ENCODE measurements around the gene MAPRE2.

The MAPRE2 gene

DNA sequence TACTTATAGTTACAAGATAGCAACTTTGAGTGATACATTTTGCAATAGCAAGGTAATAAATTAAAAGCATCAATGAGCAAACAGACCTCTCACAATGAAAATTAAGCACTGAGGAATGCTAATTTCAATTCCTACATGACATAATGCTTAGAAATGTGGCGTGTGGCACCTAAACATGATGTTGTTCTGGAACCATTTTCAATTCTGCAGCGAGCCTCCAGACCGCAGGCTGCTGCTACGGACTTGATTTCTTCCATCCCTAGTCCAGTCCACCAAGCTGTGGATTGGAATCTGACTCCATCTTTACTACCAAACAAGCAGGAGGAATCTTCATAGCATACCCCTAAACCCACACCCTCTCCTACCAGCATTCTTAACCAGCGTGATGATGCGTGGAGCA, 140.9 kb downstream of the MAPRE2 start:
- Histone ChIP-seq H3K9me3 (ENCODE audit: control insufficient read depth, low read length) (no peaks in the 10 kb centered on the region), H3K27ac (ENCODE audit: insufficient read depth, low read length, poor library complexity, severe bottlenecking) (no peak overlapping the region), H3K4me3 (ENCODE audit: insufficient read depth, low read depth, low read length, poor library complexity, severe bottlenecking) (no peak overlapping the region), H3K36me3 (ENCODE audit: control insufficient read depth, insufficient read depth, low read length) (no peaks in the 10 kb centered on the region), H3K27me3 (replicated peaks; ENCODE audit: control insufficient read depth, insufficient read depth, low read length, poor library complexity, severe bottlenecking) (no peaks in the 10 kb centered on the region), H3K4me1 (ENCODE audit: control insufficient read depth, insufficient read depth, low read length, poor library complexity, severe bottlenecking) (no peaks in the 10 kb centered on the region)
- DNase-seq = no peak

DNA sequence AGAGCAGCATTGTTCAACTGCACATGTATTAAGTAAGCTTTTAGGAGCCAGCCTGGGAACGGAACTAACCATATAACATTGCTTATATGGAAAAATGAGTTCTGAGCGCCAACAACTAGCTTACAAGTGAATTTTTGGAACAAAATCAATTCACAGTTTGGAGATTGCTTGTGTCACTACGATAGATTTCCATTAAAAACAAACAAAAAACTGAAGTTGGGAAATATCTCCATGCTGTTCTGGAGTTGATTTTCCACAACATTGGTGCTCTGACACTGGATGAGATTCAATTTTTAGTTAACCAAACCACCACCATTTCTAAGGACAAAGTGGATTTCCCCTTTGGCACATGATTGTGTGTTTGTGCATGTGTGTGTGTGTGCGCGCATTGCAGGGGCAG, 142.7 kb downstream of the MAPRE2 start:
- Histone ChIP-seq H3K27me3 (replicated peaks; ENCODE audit: control insufficient read depth, insufficient read depth, low read length, poor library complexity, severe bottlenecking) (no peaks in the 10 kb centered on the region), H3K4me1 (ENCODE audit: control insufficient read depth, insufficient read depth, low read length, poor library complexity, severe bottlenecking) (no peaks in the 10 kb centered on the region), H3K36me3 (ENCODE audit: control insufficient read depth, insufficient read depth, low read length) (no peaks in the 10 kb centered on the region), H3K9me3 (ENCODE audit: control insufficient read depth, low read length) (no peaks in the 10 kb centered on the region), H3K27ac (ENCODE audit: insufficient read depth, low read length, poor library complexity, severe bottlenecking) (no peak overlapping the region), H3K4me3 (ENCODE audit: insufficient read depth, low read depth, low read length, poor library complexity, severe bottlenecking) (no peak overlapping the region)
- DNase-seq = no peak

DNA sequence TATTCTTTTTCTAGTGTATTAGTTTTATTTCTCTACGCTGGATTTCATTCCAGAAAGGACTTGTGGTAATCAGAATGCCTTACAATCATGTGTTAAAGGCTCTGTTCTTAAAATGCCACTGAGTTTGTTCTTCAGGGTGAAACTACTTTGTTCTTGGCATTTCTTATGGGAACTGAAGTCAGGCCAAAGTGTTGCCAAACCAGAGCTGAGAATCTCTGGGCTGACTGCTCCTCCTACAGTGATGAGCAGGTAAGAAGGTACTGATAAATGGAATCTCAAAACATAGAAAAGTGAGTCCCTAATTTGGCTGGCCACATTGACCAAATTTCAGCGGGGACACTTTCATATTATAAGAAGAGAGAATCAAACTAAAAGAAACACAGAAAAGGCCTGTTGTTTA, 144.6 kb downstream of the MAPRE2 start:
- Histone ChIP-seq H3K27ac (ENCODE audit: insufficient read depth, low read length, poor library complexity, severe bottlenecking) (no peak overlapping the region), H3K36me3 (ENCODE audit: control insufficient read depth, insufficient read depth, low read length) (no peaks in the 10 kb centered on the region), H3K9me3 (ENCODE audit: control insufficient read depth, low read length) (no peaks in the 10 kb centered on the region), H3K4me3 (ENCODE audit: insufficient read depth, low read depth, low read length, poor library complexity, severe bottlenecking) (no peak overlapping the region), H3K27me3 (replicated peaks; ENCODE audit: control insufficient read depth, insufficient read depth, low read length, poor library complexity, severe bottlenecking) (no peaks in the 10 kb centered on the region), H3K4me1 (ENCODE audit: control insufficient read depth, insufficient read depth, low read length, poor library complexity, severe bottlenecking) (no peaks in the 10 kb centered on the region)
- no peak for DNase-seq

DNA sequence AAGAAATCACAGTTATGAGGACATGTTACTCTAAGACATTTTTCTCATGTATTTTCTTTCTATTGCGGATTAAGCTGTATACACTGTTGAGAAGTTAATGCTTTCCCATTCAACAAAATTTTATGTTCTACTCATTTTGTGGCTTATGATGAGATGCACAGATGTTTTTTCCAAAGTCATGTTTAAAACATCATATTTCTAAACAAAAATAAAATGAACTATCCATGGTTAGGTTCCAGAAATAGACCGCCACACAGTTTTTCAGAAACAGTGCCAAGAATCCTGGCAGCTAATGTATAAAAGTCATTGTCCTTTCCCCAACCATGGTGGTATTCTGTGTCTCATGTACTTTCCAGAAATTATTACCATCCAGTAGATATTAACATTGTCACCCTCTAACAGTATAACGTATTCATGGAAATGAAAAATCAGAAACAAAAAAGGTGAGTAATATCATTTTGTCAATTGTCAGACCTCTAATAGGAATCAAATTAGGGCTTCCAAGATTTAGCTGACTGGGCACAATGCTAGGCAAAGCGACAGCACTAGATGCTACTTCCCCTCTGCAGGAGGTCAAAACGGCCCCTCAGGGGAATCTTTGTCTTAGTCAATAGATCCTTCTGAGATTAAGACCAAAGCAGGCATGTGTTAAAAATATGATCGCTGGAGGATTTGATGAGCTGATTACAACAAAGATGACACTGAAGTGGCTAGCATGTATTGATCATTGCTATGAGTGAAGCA, 145.2 kb downstream of the MAPRE2 start:
- no peak for DNase-seq
- H3K9me3 ChIP-seq (ENCODE audit: control insufficient read depth, low read length) = no peaks in the 10 kb centered on the region
- H3K27me3 ChIP-seq (replicated peaks; ENCODE audit: control insufficient read depth, insufficient read depth, low read length, poor library complexity, severe bottlenecking) = no peaks in the 10 kb centered on the region
- H3K4me1 ChIP-seq (ENCODE audit: control insufficient read depth, insufficient read depth, low read length, poor library complexity, severe bottlenecking) = no peaks in the 10 kb centered on the region
- H3K27ac ChIP-seq (ENCODE audit: insufficient read depth, low read length, poor library complexity, severe bottlenecking) = no peak overlapping the region
- no peak overlapping the region for H3K4me3 ChIP-seq (ENCODE audit: insufficient read depth, low read depth, low read length, poor library complexity, severe bottlenecking)
- no peaks in the 10 kb centered on the region for H3K36me3 ChIP-seq (ENCODE audit: control insufficient read depth, insufficient read depth, low read length)

DNA sequence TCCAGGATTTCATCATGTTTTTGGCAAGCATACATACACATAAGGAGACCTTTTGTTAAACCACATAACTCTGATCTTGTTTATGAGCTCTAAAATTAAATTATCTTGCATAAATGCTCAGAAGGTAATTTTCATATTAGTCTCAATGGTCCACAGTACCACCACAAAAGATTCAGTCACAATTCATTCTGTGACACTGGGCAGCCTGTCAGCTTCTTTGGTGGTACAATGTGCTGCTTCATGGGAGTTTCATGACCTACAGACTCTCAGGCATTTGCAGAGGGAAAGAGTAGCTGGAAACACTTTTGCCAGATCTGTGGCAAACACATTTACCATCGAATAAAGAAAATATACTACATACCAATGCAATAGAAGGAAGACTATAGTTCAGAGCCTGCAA, 148.3 kb downstream of the MAPRE2 start:
- H3K4me3 ChIP-seq (ENCODE audit: insufficient read depth, low read depth, low read length, poor library complexity, severe bottlenecking) = no peak overlapping the region
- H3K4me1 ChIP-seq (ENCODE audit: control insufficient read depth, insufficient read depth, low read length, poor library complexity, severe bottlenecking) = no peaks in the 10 kb centered on the region
- H3K36me3 ChIP-seq (ENCODE audit: control insufficient read depth, insufficient read depth, low read length) = no peaks in the 10 kb centered on the region
- DNase-seq = no peak
- H3K9me3 ChIP-seq (ENCODE audit: control insufficient read depth, low read length) = no peaks in the 10 kb centered on the region
- H3K27me3 ChIP-seq (replicated peaks; ENCODE audit: control insufficient read depth, insufficient read depth, low read length, poor library complexity, severe bottlenecking) = no peaks in the 10 kb centered on the region
- H3K27ac ChIP-seq (ENCODE audit: insufficient read depth, low read length, poor library complexity, severe bottlenecking) = no peak overlapping the region

DNA sequence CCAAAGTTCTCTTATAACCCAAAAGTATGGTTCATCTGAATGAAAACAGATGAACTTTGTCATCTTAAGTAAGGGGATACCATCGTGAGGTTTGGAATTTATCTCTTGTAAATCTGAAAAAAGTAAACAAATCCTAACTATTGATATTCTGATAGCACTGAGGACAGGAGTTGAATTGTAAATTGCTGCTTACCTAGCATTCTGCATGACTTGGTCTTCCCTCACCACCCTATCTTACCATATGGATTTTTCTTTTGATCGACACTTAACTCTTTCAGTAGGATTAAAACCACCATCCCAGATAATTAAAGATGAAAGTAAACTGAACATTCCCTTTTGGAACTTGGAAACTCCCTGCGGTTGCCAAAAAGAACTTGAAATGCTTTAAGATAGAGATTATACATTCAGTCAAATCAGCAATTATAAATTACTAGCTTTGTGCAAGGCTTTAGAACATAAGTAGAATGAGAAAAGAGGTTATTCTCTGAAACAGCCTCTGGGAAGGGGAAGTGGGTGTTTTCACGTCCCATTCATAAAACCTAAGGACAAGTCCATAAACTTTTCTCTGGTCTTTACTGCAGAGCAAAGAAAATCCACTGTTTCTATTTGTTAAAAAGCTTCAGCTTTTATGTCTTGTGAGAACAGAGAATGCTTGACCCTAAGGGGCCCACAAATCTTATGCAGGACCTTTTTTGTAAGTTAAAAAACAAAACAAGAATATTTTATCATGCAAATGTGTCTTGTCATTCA, 149.9 kb downstream of the MAPRE2 start:
- no peaks in the 10 kb centered on the region for H3K4me1 ChIP-seq (ENCODE audit: control insufficient read depth, insufficient read depth, low read length, poor library complexity, severe bottlenecking)
- H3K27me3 ChIP-seq (replicated peaks; ENCODE audit: control insufficient read depth, insufficient read depth, low read length, poor library complexity, severe bottlenecking) = no peaks in the 10 kb centered on the region
- H3K4me3 ChIP-seq (ENCODE audit: insufficient read depth, low read depth, low read length, poor library complexity, severe bottlenecking) = no peak overlapping the region
- no peak overlapping the region for H3K27ac ChIP-seq (ENCODE audit: insufficient read depth, low read length, poor library complexity, severe bottlenecking)
- DNase-seq = no peak
- H3K36me3 ChIP-seq (ENCODE audit: control insufficient read depth, insufficient read depth, low read length) = no peaks in the 10 kb centered on the region
- no peaks in the 10 kb centered on the region for H3K9me3 ChIP-seq (ENCODE audit: control insufficient read depth, low read length)

DNA sequence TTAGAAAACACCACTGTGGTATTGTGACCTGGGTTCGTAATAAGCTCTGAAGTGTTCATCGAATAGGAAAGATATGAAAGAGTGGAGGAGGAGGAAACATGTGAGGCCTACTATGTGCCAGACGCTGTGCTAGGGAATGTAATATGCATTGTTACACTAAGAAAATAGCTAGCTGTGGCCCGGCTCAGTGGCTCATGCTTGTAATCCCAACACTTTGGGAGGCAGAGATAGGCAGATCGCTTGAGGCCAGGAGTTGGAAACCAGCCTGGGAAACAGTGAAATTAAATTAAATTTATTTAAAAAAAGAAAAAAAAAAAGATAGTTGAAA, 150.4 kb downstream of the MAPRE2 start:
- DNase-seq = no peak
- no peaks in the 10 kb centered on the region for H3K9me3 ChIP-seq (ENCODE audit: control insufficient read depth, low read length)
- no peak overlapping the region for H3K4me3 ChIP-seq (ENCODE audit: insufficient read depth, low read depth, low read length, poor library complexity, severe bottlenecking)
- H3K27me3 ChIP-seq (replicated peaks; ENCODE audit: control insufficient read depth, insufficient read depth, low read length, poor library complexity, severe bottlenecking) = no peaks in the 10 kb centered on the region
- no peak overlapping the region for H3K27ac ChIP-seq (ENCODE audit: insufficient read depth, low read length, poor library complexity, severe bottlenecking)
- H3K4me1 ChIP-seq (ENCODE audit: control insufficient read depth, insufficient read depth, low read length, poor library complexity, severe bottlenecking) = no peaks in the 10 kb centered on the region
- no peaks in the 10 kb centered on the region for H3K36me3 ChIP-seq (ENCODE audit: control insufficient read depth, insufficient read depth, low read length)

DNA sequence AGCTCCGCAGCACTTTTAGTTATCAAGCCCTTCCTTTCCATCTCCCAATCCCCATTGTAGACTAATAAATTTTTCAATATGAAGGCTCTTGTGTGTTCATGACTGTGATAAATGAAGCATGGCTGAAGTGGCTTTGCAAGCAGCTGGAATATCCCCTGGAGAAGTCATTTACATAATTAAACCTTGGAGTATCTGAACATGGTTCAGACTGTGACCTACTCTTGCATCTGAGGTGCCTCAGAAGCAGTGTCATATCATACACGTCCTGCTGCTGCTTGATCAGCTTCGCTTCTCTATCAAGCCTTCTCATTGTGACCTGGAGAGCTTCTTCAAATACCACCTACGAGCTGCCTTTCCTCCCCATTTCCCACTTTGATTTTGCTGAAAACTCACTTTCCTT, 151.2 kb downstream of the MAPRE2 start:
- no peaks in the 10 kb centered on the region for H3K27me3 ChIP-seq (replicated peaks; ENCODE audit: control insufficient read depth, insufficient read depth, low read length, poor library complexity, severe bottlenecking)
- no peaks in the 10 kb centered on the region for H3K36me3 ChIP-seq (ENCODE audit: control insufficient read depth, insufficient read depth, low read length)
- no peak overlapping the region for H3K4me3 ChIP-seq (ENCODE audit: insufficient read depth, low read depth, low read length, poor library complexity, severe bottlenecking)
- DNase-seq = no peak
- H3K9me3 ChIP-seq (ENCODE audit: control insufficient read depth, low read length) = no peaks in the 10 kb centered on the region
- H3K27ac ChIP-seq (ENCODE audit: insufficient read depth, low read length, poor library complexity, severe bottlenecking) = no peak overlapping the region
- H3K4me1 ChIP-seq (ENCODE audit: control insufficient read depth, insufficient read depth, low read length, poor library complexity, severe bottlenecking) = no peaks in the 10 kb centered on the region

All from effector memory CD4-positive, alpha-beta T cell (primary cell).